ENCODE measurements around the gene PRF1. TPM values are rescaled to one million over a fixed set of nuclear protein-coding genes. Genes with fewer than 3 reads are reported as not detected.

PRF1 gene
- total and polyA plus RNA-seq, 2 of the 13 experiments (the other 11 are each of a cell fraction or from before 2014, with no cell fraction given) = 1.00 to 1.4 TPM

DNA sequence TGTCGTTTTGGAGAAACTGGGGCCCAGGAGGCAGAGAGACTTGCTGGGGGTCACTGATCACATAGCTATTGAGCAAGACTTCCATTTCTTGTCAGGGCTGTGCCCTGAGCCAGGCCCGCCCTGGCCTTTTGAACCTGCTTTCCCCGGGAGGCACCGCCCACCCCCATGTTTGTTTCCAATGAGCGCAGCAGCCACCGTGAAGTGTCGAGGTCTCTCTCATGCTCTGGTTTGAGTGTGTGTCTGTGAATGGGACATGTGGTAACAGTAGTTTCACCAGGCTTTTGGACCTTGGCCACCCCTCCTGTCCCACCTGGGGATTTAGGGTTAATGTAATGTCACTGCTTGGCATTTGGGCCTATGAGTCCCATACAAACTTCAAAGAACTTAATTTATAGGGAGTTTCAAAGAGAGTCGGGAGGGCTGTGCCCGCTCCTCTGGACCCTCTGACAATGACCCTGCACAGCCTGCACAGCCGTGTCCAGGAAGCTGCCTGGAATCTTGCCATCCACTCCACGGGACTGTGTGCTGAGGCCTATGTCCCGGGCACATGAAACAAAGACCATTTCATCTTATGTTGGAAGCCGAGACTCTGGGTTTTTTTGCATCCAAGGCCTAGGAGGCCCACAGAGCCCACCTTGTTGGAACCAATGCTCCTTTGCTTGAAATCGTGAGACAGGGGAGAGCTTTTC is 6.3 kb downstream of the PRF1 start (continued):
- no peak for TF ChIP-seq NFE2L2 (IDR thresholded peaks at IDR 0.05; ENCODE audit: low read length)
- no peak for TF ChIP-seq ZNF784 (CRISPR knock-in tag; IDR thresholded peaks at IDR 0.05; ENCODE audit: borderline replicate concordance)
- no peak for TF ChIP-seq ZBTB7A (CRISPR knock-in tag; IDR thresholded peaks at IDR 0.05)
- TF ChIP-seq, protein P1, sequence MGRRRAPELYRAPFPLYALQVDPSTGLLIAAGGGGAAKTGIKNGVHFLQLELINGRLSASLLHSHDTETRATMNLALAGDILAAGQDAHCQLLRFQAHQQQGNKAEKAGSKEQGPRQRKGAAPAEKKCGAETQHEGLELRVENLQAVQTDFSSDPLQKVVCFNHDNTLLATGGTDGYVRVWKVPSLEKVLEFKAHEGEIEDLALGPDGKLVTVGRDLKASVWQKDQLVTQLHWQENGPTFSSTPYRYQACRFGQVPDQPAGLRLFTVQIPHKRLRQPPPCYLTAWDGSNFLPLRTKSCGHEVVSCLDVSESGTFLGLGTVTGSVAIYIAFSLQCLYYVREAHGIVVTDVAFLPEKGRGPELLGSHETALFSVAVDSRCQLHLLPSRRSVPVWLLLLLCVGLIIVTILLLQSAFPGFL (CRISPR knock-in tag; IDR thresholded peaks at IDR 0.05) = no peak
- TF ChIP-seq JARID2 (CRISPR knock-in tag; IDR thresholded peaks at IDR 0.05; ENCODE audit: insufficient replicate concordance) = no peak
- no peak for TF ChIP-seq JUND (CRISPR knock-in tag; IDR thresholded peaks at IDR 0.05)
- no peak for TF ChIP-seq RARG (CRISPR knock-in tag; IDR thresholded peaks at IDR 0.05; ENCODE audit: low read depth)
- peak; percentile 18; the same call in 1 of the 2 replicates for TF ChIP-seq HIVEP1 (CRISPR knock-in tag; IDR thresholded peaks at IDR 0.05)
- TF ChIP-seq ZNF350 (CRISPR knock-in tag; IDR thresholded peaks at IDR 0.05; ENCODE audit: borderline replicate concordance, low read depth) = peak; percentile 61; the same call in 1 of the 2 replicates
- TF ChIP-seq TEAD2 (CRISPR knock-in tag; IDR thresholded peaks at IDR 0.05) = no peak
- no peak for TF ChIP-seq ZNF234 (CRISPR knock-in tag; conservative IDR thresholded peaks at IDR 0.05)
- no peak for TF ChIP-seq ZNF703 (CRISPR knock-in tag; IDR thresholded peaks at IDR 0.05; ENCODE audit: borderline replicate concordance)
- no peak for TF ChIP-seq CHCHD3 (CRISPR knock-in tag; IDR thresholded peaks at IDR 0.05)
- no peak for TF ChIP-seq KLF11 (CRISPR knock-in tag; IDR thresholded peaks at IDR 0.05)
- TF ChIP-seq ZKSCAN5 (CRISPR knock-in tag; IDR thresholded peaks at IDR 0.05) = no peak
- no peak for TF ChIP-seq MBNL3 (CRISPR knock-in tag; conservative IDR thresholded peaks at IDR 0.05)
- no peak for TF ChIP-seq LBX2 (CRISPR knock-in tag; IDR thresholded peaks at IDR 0.05; ENCODE audit: borderline replicate concordance)
- no peak for TF ChIP-seq BCLAF1 (IDR thresholded peaks at IDR 0.05)
- TF ChIP-seq ZNF557 (CRISPR knock-in tag; IDR thresholded peaks at IDR 0.05) = no peak
- TF ChIP-seq FOXP4 (CRISPR knock-in tag; IDR thresholded peaks at IDR 0.05) = no peak; the same call in 1 of the 2 replicates
